MCF 10A (cell line): Measurements from ENCODE around the gene BICDL2. TPM values are rescaled to one million over a fixed set of nuclear protein-coding genes. Genes with fewer than 3 reads are reported as not detected.

Source experiments
- BruUV-seq: library from RNA; stranded (reverse); fragments of 400-500 nt; replicated peaks from 2 replicates; lab custom pipeline; 2021; lab: Mats Ljungman, UMichigan
- CTCF ChIA-PET: fragments of 300-600 bp; sonication (Branson Sonifier 250); formaldehyde crosslinking; extraction: SDS; loops from one replicate; lab custom pipeline; 2021; ENCODE audit warnings: antibody characterized with exemption, inconsistent platforms; lab: Yijun Ruan, JAX
- POLR2A ChIA-PET: fragments of 300-600, 350-650 bp; sonication (Branson Sonifier 250); formaldehyde crosslinking; extraction: SDS; loops from one replicate; lab custom pipeline; 2020; ENCODE audit warnings: antibody characterized with exemption, inconsistent platforms; lab: Yijun Ruan, JAX
- DNase-seq: peaks from one replicate; pipeline ENCODE4 v3.0.0-alpha.2; 2018; ENCODE audit not compliant: unreplicated experiment
- H3K27ac Mint-ChIP-seq: one replicate; pipeline ENCODE4 v1.8.0; 2022; ENCODE audit warnings: mild to moderate bottlenecking, low read depth, mixed read lengths; ENCODE audit not compliant: unreplicated experiment
- H3K27me3 Mint-ChIP-seq: one replicate; pipeline ENCODE4 v1.8.0; 2022; ENCODE audit warnings: mixed read lengths; ENCODE audit not compliant: insufficient read depth, unreplicated experiment
- H3K36me3 Mint-ChIP-seq: one replicate; pipeline ENCODE4 v1.8.0; 2022; ENCODE audit warnings: mild to moderate bottlenecking, moderate library complexity, mixed read lengths; ENCODE audit not compliant: insufficient read depth, unreplicated experiment
- H3K4me1 Mint-ChIP-seq: one replicate; pipeline ENCODE4 v1.8.0; 2022; ENCODE audit warnings: mixed read lengths; ENCODE audit not compliant: insufficient read depth, unreplicated experiment
- H3K4me3 Mint-ChIP-seq: one replicate; pipeline ENCODE4 v1.8.0; 2022; ENCODE audit warnings: mild to moderate bottlenecking, moderate library complexity, mixed read lengths; ENCODE audit not compliant: unreplicated experiment
- H3K9me3 Mint-ChIP-seq: one replicate; pipeline ENCODE4 v1.8.0; 2022; ENCODE audit warnings: mixed read lengths; ENCODE audit not compliant: unreplicated experiment
- intact Hi-C: fragments of 100-400 bp; cut with micrococcal nuclease; formaldehyde crosslinking; loops from 2 replicates; pipeline ENCODE4 v1.14.1; 2022
- total RNA-seq: library from RNA; stranded (reverse); gene quantifications from 2 replicates; pipeline ENCODE4 v1.2.3, GENCODE V29; 2022
- TF ChIP-seq, protein P1 (sequence below): fragments of 200-600 bp; IDR thresholded peaks from one replicate; pipeline ENCODE4 v1.8.0; 2022; ENCODE audit warnings: antibody characterized with exemption, mild to moderate bottlenecking; ENCODE audit not compliant: unreplicated experiment

Gene BICDL2
- total RNA-seq, 1 experiment from 2014 or later = 0.23 TPM

DNA sequence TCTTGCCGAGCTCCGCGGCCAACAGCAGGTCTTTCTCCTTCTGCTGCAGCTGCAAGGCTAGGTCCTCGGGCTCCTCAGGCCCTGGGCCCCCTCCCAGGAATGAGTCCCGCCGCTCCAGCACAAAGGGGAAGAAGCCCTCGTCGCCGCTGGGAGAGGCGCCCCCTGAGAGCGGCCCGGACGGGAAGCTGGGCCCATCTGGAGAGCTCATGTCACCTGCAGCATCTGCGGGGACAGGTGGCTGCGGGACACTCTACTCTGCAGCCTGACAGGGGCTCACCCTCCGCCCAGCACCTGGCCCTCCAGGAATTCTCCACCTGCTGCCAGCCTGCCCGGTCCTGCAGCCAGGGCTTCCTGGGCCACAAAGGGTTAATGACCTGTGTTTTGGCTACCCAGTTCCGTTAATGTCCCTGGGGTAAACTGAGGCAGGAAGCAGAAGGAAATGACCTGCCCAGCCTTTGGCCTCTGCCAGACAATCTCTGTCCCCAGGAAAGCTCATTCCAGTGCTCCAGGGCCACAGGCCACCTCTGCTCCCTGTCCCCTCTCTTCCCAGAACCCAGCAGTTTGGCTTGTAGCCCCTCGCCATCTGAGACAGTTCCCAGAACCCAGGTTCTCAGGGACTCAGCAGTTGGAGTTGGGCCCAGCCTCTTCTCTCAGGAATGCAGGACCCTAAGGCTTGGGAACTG, 1.3 kb downstream of the BICDL2 start:
- peaks cover 64% of the 10 kb centered on the region for H3K27me3 Mint-ChIP-seq
- intact Hi-C loops = no loop called here
- CTCF ChIA-PET = interaction anchor here (0.5 to 0.6 kb wide), 2 partner anchors 16 to 253 kb away, joined by 3 read pairs; no protein-coding TSS in a partner anchor
- no TSS peak for BruUV-seq
- no peaks in the 10 kb centered on the region for H3K9me3 Mint-ChIP-seq
- TF ChIP-seq, protein P1, sequence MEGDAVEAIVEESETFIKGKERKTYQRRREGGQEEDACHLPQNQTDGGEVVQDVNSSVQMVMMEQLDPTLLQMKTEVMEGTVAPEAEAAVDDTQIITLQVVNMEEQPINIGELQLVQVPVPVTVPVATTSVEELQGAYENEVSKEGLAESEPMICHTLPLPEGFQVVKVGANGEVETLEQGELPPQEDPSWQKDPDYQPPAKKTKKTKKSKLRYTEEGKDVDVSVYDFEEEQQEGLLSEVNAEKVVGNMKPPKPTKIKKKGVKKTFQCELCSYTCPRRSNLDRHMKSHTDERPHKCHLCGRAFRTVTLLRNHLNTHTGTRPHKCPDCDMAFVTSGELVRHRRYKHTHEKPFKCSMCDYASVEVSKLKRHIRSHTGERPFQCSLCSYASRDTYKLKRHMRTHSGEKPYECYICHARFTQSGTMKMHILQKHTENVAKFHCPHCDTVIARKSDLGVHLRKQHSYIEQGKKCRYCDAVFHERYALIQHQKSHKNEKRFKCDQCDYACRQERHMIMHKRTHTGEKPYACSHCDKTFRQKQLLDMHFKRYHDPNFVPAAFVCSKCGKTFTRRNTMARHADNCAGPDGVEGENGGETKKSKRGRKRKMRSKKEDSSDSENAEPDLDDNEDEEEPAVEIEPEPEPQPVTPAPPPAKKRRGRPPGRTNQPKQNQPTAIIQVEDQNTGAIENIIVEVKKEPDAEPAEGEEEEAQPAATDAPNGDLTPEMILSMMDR = no peak
- POLR2A ChIA-PET = interaction anchor here (0.6 to 1.9 kb wide), 5 partner anchors 13 to 134 kb away, joined by 3 to 9 read pairs (median 4); partner anchors contain the start of genes HCFC1R1 and TNFRSF12A
- peaks cover 5% of the 10 kb centered on the region for H3K36me3 Mint-ChIP-seq
- H3K4me3 Mint-ChIP-seq = no peak overlapping the region
- H3K4me1 Mint-ChIP-seq = no peaks in the 10 kb centered on the region
- no peak overlapping the region for H3K27ac Mint-ChIP-seq
- DNase-seq = no peak

DNA sequence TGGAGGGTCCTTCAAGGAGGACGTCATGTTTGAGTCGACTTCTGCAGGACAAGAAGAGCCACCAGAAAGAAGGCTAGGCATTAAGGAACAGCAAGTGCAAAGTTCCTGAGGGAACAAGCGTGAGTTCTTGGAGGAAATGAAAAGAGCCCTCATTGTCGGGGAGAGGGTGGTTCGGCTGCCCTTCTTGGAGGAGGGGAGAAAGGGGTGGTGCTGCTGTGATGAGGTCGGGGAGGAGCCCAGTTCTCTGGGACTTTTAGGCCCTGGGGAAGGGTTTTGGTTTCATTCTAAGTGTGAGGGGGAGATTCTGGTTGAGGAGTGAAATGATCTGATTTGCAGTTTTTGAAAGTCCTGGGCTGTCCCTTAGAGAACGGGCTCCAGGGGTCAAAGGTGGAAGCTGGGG, 4.1 kb downstream of the BICDL2 start:
- intact Hi-C loops = no loop called here
- CTCF ChIA-PET = interaction anchor here (0.6 to 8.3 kb wide), 13 partner anchors 9 to 336 kb away, joined by 3 to 121 read pairs (median 7); partner anchors contain the start of genes HCFC1R1 and TNFRSF12A
- DNase-seq = no peak
- Mint-ChIP-seq H3K9me3 (no peaks in the 10 kb centered on the region), H3K27ac (no peak overlapping the region), H3K27me3 (peaks cover 52% of the 10 kb centered on the region), H3K4me3 (no peak overlapping the region), H3K4me1 (no peaks in the 10 kb centered on the region), H3K36me3 (peaks cover 12% of the 10 kb centered on the region)
- POLR2A ChIA-PET = interaction anchor here (0.7 to 1.4 kb wide), 2 partner anchors 16 to 125 kb away, joined by 3 to 5 read pairs; no protein-coding TSS in a partner anchor
- TF ChIP-seq, protein P1 = no peak
- no TSS peak for BruUV-seq

DNA sequence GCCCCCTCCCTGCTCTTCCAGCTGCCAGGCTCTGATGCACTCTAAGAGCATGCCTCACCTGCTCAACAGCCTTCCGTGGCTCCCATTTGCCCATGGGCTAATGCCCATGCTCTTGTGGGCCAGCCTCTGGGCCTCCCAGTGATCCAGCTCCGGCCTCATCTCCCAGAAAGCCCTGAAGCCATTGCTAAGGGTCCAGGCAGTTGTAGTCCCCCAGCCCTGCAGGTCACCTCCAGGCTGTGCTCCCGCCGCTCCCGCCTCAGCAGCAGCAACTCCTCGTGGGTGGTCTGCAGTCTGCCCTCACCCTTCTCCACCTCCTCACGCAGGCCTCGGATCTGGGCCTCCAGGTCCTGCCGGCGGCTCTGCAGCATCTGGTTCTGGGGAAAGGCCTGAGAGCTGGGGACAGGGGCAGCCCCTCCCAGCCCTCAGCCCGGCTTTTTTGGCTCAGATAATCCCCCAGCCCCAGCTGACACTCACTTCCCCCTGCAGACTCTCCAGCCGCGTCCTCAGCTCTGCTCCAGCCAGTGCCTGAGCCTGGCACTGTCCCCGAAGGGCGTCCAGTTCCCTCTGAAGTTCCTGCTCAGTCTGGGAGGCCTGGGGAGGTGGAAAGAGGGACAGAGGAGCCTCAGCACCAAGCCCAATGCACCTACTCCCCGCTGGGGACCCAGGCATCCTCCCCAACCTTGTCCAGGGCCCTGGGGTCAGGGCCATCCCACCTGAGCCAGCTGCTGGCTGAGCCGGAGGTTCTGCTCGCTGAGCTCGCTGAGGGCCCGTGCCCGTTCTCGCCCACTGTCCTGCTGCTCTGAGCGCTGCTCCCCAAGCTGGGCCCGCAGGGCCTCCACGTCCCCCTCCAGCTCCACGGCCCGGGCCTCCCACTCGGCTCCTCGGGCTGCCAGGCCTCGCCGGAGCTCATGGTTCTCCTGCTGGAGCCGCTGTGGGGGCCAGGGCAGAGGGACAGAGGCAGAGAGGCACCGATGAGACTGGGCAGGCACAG, 6.2 kb downstream of the BICDL2 start:
- BruUV-seq = no TSS peak
- no peak for DNase-seq
- CTCF ChIA-PET = interaction anchor here (0.6 to 8.3 kb wide), 18 partner anchors 9 to 158 kb away, joined by 3 to 121 read pairs (median 6); partner anchors contain the start of genes HCFC1R1 and TNFRSF12A
- Mint-ChIP-seq H3K4me1 (no peaks in the 10 kb centered on the region), H3K36me3 (peaks cover 26% of the 10 kb centered on the region), H3K4me3 (no peak overlapping the region), H3K27me3 (peaks cover 35% of the 10 kb centered on the region), H3K27ac (no peak overlapping the region), H3K9me3 (no peaks in the 10 kb centered on the region)
- TF ChIP-seq, protein P1 = no peak
- POLR2A ChIA-PET = interaction anchor here (1.2 to 2.2 kb wide), 7 partner anchors 10 to 99 kb away, joined by 4 to 26 read pairs (median 6); partner anchors contain the start of genes PAQR4 and TNFRSF12A
- intact Hi-C loops = no loop called here
